GM19438 (cell line): ENCODE results near the gene GARS1.

Experiments used
- ATAC-seq: cut with Tn5 transposase; IDR thresholded peaks from one replicate; pipeline ENCODE4 v1.9.1; 2021; ENCODE audit warnings: low read depth; ENCODE audit not compliant: unreplicated experiment

Gene GARS1

DNA sequence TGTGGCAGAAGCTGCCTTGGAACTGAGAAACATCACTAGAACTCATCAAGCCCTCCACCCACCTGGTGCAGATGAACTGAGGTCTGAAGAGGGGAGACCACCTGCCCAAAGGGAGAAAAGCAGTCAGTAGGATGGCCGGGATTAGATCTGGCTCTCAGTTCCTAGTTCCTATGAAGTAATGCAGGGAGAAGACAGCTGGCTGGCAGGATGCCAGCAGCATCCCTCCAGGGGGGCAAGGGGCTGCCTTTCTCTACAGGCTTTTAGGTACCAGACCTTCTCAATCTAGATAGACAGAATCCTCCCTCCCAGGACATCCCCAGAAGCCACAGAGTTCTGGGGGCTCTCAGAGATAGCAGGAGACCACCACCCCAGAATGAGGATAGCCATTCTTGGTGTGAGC, 79.7 kb downstream of the GARS1 start:
- no peak for ATAC-seq

DNA sequence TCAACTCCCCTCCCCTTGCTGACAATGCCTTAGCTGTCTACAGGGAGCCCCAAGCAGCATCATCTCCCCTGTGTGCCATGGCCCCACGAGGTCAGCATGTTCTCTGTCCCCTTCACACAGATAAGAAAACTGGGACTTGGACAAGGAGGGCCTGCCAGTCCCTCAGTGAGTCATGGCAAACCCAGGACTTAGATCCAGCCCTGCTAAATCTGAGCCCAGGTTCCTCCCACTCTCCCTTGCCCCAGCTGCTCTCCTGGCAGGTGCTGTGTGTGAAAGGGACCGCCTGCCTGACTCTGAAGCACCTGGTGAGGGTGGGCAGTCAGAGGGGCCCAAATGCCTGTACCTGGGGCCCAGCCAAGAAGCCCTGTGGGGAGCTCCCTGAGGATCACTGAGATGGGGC, 80.2 kb downstream of the GARS1 start:
- ATAC-seq: no peak

DNA sequence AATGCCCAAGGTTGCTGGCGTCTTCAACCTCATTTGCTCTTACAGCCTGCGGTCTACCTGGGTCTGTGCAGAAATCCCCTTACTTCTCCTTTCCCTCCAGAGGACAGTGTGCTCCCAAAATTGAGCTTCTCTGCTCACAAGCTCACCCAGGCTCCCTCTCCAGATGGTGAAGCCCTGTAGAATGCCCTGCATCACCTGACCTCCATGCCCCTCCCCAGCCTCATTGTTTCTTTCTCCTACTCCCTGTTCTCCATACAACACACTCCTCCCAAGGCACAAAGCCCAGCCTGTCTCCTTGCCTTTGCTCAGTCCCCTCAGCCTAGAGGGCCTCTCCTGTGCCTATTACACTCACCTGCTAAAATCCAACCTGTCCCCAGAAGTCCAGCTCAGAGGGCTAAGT, 84.1 kb downstream of the GARS1 start:
- no peak for ATAC-seq

DNA sequence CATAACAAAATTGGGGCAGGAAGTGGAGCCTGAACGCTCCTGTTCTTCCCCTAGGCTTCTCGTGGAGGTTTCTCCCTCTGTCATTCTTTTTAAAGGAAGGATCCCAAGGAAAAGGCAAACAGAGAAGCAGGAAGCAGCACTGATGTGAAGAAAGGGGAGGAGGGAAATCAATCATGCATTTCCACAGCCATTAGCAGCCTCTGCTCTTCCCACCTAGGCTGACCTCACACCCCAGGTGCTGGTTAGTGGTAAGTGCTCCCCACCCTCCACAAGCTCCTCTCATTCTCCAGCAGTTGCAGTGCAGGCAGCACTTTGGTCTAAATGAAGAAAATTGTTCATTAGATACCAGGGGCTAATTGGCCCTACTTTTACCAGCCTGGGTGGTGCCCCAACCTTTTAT, 85.0 kb downstream of the GARS1 start:
- no peak for ATAC-seq

DNA sequence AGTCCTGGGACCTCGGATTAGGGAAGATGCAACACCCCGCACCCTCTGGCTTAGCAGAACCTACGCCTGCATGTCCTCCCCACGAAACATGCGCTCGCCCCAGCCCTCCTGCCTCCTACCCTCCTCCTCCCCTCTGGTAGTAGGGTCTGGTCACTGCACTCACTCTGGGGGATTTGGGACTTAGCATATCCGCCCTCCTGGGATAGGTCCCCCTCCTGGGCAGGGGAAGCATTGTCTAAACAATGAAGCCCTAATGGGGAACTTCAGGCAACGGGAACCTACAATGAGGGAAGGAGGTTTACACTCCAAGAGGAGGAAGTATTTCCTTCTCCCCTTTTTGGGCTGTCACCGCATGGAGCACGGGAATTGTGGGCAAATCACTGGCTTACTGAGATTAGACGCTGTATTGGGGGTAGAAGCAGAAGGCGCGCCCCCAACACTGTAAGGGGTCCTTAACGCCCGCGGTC, 86.7 kb downstream of the GARS1 start:
- no peak for ATAC-seq

DNA sequence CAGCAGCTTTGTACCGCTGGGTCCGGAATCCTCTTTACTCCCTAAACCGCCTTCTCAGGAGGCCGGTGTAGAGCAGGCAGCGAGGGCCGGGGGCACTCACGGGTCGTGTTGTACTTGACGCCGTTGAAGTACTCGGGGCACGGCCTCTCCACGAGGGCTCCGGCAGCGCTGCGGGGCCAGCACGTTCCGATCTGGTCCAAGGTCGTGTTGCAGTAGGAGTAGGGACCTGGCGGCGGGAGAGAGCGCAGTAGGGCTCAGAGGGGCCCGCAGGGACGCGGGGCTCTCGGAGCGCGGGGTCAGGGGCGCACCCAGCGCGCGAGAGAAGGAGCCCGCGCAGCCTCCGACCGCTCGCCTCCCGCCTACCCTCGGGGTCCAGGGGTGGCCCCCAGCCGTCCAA, 87.1 kb downstream of the GARS1 start:
- ATAC-seq: peak; percentile 6

DNA sequence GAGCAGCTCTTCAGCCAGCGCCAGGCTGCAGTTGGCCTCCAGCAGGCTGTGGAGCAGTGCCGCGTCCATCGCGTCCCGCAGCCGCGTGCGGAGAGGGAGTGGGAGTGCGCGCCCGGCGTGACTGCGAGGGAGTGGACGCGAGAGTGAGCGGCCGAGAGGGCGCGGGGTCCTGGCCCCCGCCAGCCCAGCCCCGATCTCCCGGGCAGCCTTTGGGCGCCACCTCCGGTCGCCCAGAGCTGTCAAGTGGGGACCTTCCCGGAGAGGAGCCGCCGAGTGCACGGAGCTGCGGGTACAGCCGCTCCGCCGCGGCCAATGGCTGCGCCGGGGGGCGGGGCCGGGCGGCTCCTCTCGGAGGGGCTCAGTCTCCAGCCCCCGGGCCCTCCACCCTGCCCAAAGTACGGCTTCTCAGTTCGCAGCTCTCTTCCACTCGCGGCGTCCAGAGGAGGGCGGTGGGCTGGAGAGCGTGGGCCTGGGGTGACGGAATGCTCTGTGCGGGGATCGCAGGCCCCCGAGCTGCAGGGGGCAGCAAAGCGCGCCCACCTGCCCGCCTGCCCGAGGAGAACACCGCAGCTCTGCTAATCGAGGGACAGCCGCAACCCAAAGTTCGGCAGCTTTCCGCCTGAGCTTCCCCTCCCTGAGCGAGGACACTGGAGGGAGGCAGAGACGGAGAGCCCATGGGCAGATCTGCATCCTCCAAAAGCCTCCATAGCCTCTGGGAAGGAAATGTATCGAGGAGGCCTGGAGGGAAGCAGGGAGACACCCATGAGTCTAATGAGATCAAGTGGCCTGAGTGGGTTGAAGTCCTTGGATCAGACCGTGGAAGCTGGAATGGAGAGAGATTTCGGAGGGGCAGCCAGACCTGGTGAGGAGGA, 87.8 kb downstream of the GARS1 start, which contains the start of gene CRHR2:
Gene CRHR2 (minus strand): TSS at position 245 of the 872 bp plus-strand sequence. CDS start 176 bp downstream, at position 69.
- ATAC-seq: peak; percentile 61

DNA sequence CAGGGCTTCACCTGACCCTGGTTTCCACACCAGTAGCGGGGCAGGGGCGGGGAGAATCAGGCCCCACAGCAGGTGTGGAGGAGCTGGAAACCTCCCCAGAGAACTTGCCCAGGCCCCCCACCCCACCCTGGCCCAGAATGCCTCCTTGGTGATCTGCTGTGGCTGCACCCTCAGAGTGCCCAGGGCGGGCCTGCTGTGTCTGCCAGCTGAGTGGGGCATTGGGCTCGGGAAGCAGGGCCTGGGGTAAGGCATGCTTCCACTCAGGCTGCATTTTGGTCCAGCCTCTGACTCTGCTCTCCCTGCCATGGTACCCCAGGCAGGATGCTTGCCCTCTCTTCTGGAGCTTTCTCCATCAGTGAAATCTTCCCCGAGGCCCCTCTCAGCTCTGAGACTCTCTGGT, 88.6 kb downstream of the GARS1 start:
- ATAC-seq: no peak
